SK-N-MC (cell line): ENCODE data around the gene IRAK1.

ENCODE experiments used
- EZH2 ChIP-seq: fragments of 200-600 bp; sonication (generic); IDR thresholded peaks from one replicate; pipeline ENCODE4 v1.6.1; 2017; ENCODE audit warnings: antibody characterized with exemption
- POLR2AphosphoS5 ChIP-seq: IDR thresholded peaks from 2 replicates; pipeline ENCODE4 v1.6.1; 2012; ENCODE audit warnings: mild to moderate bottlenecking, low read depth, low read length, borderline replicate concordance

GRCh38 chrX:154030266-154030665, 10.6 kb upstream of the IRAK1 start:
- TF ChIP-seq EZH2 (no peak), POLR2AphosphoS5 (no peak)
